ENCODE results near the gene ZNF594. TPM values are rescaled to one million over a fixed set of nuclear protein-coding genes. Genes with fewer than 3 reads are reported as not detected.

Gene ZNF594
- total RNA-seq, 1 experiment from 2014 or later: 1.9 TPM

DNA sequence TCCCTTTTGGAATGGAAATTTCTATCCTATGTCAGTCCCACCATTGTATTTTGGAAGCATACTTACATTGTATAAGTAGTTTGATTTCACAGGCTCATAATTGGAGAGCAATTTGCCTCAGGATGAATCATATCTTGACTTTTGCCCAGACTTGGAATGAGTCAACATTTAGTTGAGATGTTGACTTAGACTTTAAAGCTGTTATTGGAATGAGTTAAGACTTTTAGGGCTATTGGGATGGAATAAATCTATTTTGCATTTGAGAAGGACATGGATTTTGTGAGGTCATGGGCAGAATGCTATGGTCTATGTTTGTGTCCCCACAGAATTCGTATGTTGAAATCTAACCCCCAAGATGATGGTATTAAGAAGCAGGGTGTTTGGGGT, 12.2 kb upstream of the ZNF594 start:
- DNase-seq (ENCODE audit: unreplicated experiment): no peak
- ChIA-PET CTCF (no interaction called here), POLR2A (no interaction called here)
- Mint-ChIP-seq H3K4me1 (ENCODE audit: insufficient read depth, unreplicated experiment) (no peaks in the 10 kb centered on the region), H3K36me3 (ENCODE audit: insufficient read depth, unreplicated experiment) (peaks cover 5% of the 10 kb centered on the region), H3K27me3 (ENCODE audit: insufficient read depth, unreplicated experiment) (no peaks in the 10 kb centered on the region), H3K4me3 (ENCODE audit: unreplicated experiment) (no peak overlapping the region), H3K27ac (ENCODE audit: low read depth, unreplicated experiment) (no peak overlapping the region), H3K9me3 (ENCODE audit: unreplicated experiment) (peaks cover 7% of the 10 kb centered on the region)
- TF ChIP-seq, protein P1, sequence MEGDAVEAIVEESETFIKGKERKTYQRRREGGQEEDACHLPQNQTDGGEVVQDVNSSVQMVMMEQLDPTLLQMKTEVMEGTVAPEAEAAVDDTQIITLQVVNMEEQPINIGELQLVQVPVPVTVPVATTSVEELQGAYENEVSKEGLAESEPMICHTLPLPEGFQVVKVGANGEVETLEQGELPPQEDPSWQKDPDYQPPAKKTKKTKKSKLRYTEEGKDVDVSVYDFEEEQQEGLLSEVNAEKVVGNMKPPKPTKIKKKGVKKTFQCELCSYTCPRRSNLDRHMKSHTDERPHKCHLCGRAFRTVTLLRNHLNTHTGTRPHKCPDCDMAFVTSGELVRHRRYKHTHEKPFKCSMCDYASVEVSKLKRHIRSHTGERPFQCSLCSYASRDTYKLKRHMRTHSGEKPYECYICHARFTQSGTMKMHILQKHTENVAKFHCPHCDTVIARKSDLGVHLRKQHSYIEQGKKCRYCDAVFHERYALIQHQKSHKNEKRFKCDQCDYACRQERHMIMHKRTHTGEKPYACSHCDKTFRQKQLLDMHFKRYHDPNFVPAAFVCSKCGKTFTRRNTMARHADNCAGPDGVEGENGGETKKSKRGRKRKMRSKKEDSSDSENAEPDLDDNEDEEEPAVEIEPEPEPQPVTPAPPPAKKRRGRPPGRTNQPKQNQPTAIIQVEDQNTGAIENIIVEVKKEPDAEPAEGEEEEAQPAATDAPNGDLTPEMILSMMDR (IDR thresholded peaks at IDR 0.05; ENCODE audit: unreplicated experiment): no peak
- no TSS peak for BruUV-seq (replicated peaks)
- intact Hi-C loops (cut with micrococcal nuclease): no loop called here

DNA sequence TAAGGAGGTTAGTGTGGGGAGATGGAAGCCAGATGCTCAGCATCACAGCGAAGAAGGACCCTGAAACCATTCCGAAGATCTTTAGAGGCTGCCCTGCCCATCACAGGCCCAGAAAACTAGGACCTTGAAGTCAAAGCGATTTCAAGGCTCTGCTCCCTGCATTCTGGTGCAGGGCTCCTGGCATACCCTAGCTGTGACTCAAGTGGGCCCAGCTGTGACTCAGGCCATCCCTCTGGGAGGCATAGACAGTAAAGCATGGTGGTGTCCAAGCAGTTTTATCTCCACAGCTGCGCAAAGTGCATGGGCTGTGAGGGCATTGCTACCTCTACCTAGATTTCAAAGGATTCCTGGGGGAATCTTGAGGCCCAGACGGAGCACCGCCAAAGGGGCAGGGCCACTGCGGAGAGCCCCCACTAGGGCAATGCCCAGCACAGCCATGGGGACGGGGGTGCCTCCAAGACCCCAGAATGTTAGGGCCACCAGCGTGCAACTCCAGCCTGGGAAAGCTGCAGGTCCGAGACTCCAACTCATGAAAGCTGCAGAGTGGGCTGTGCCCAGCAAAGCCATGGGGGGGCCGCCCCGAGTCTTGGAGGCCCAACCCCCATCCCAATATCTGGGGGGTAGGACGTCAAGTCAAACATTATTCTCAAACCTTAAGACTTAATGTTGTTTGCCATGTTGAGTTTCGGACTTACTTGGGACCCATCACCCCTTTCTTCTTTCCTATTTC, 11.7 kb upstream of the ZNF594 start:
- H3K27me3 Mint-ChIP-seq (ENCODE audit: insufficient read depth, unreplicated experiment): no peaks in the 10 kb centered on the region
- no peaks in the 10 kb centered on the region for H3K4me1 Mint-ChIP-seq (ENCODE audit: insufficient read depth, unreplicated experiment)
- TF ChIP-seq, protein P1 (IDR thresholded peaks at IDR 0.05; ENCODE audit: unreplicated experiment): no peak
- H3K4me3 Mint-ChIP-seq (ENCODE audit: unreplicated experiment): no peak overlapping the region
- H3K9me3 Mint-ChIP-seq (ENCODE audit: unreplicated experiment): peaks cover 7% of the 10 kb centered on the region
- CTCF ChIA-PET: no interaction called here
- H3K36me3 Mint-ChIP-seq (ENCODE audit: insufficient read depth, unreplicated experiment): peaks cover 5% of the 10 kb centered on the region
- DNase-seq (ENCODE audit: unreplicated experiment): no peak
- no TSS peak for BruUV-seq (replicated peaks)
- POLR2A ChIA-PET: no interaction called here
- H3K27ac Mint-ChIP-seq (ENCODE audit: low read depth, unreplicated experiment): no peak overlapping the region
- intact Hi-C loops (cut with micrococcal nuclease): no loop called here

DNA sequence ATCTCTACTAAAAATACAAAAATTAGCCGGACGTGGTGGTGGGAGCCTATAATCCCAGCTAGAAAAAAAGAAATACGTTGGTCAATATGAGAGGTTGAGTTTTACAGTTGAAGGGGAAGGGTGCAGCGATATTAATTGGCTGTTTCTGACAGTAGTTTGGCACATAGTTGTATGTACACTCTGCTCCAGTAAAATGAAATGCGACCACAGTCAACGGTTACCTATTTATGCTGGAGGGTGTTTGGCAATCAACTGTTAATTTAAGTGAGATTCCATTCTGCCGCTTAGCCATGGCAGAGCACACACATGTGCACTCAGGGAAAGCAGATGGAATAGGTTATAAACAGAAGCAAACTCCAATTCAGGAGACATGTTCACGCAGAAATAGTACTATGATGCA, 9.3 kb upstream of the ZNF594 start:
- H3K9me3 Mint-ChIP-seq (ENCODE audit: unreplicated experiment): peaks cover 7% of the 10 kb centered on the region
- BruUV-seq (replicated peaks): no TSS peak
- CTCF ChIA-PET: no interaction called here
- no peaks in the 10 kb centered on the region for H3K4me1 Mint-ChIP-seq (ENCODE audit: insufficient read depth, unreplicated experiment)
- TF ChIP-seq, protein P1 (IDR thresholded peaks at IDR 0.05; ENCODE audit: unreplicated experiment): no peak
- H3K36me3 Mint-ChIP-seq (ENCODE audit: insufficient read depth, unreplicated experiment): peaks cover 5% of the 10 kb centered on the region
- POLR2A ChIA-PET: no interaction called here
- no peak for DNase-seq (ENCODE audit: unreplicated experiment)
- no peaks in the 10 kb centered on the region for H3K27me3 Mint-ChIP-seq (ENCODE audit: insufficient read depth, unreplicated experiment)
- intact Hi-C loops (cut with micrococcal nuclease): no loop called here
- no peak overlapping the region for H3K27ac Mint-ChIP-seq (ENCODE audit: low read depth, unreplicated experiment)
- no peak overlapping the region for H3K4me3 Mint-ChIP-seq (ENCODE audit: unreplicated experiment)

DNA sequence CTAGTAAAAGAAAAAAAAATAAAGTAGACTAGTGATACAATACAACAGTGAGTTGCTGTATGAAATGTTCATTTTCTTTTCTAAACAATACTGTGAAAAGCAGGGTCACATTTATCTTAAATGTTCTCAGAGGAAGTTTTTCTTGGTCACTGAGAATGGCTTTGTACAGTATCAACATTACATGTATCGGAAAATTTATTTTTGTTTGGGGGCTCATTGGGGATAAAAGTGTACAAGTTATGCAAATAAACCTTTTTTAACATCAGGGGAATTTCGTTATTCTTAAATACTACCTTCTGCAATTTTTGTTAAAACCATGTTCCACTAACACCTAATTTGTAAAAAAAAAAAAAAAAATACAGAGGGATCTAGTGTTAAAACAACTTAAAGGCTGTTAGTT, 8.7 kb upstream of the ZNF594 start:
- no peak overlapping the region for H3K4me3 Mint-ChIP-seq (ENCODE audit: unreplicated experiment)
- TF ChIP-seq, protein P1 (IDR thresholded peaks at IDR 0.05; ENCODE audit: unreplicated experiment): no peak
- no peak for DNase-seq (ENCODE audit: unreplicated experiment)
- POLR2A ChIA-PET: no interaction called here
- intact Hi-C loops (cut with micrococcal nuclease): no loop called here
- H3K4me1 Mint-ChIP-seq (ENCODE audit: insufficient read depth, unreplicated experiment): no peaks in the 10 kb centered on the region
- BruUV-seq (replicated peaks): no TSS peak
- H3K36me3 Mint-ChIP-seq (ENCODE audit: insufficient read depth, unreplicated experiment): peaks cover 5% of the 10 kb centered on the region
- no peak overlapping the region for H3K27ac Mint-ChIP-seq (ENCODE audit: low read depth, unreplicated experiment)
- H3K27me3 Mint-ChIP-seq (ENCODE audit: insufficient read depth, unreplicated experiment): no peaks in the 10 kb centered on the region
- H3K9me3 Mint-ChIP-seq (ENCODE audit: unreplicated experiment): peaks cover 7% of the 10 kb centered on the region
- CTCF ChIA-PET: no interaction called here

Data from MCF 10A (cell line).